HG02870 (cell line): ENCODE data around the gene DPYD.

Experiments
- ATAC-seq: cut with Tn5 transposase; IDR thresholded peaks from one replicate; pipeline ENCODE4 v1.9.1; 2021; ENCODE audit warnings: mild to moderate bottlenecking, moderate library complexity; ENCODE audit not compliant: unreplicated experiment

DPYD gene

GRCh38 chr1:97920832-97921571 is at the start of gene DPYD:
TSS of gene DPYD (minus strand) at chr1:97921034. CDS start at chr1:97920922, 112 bp downstream.
- ATAC-seq: peak; percentile 84

- ATAC-seq: no peak
These were observed 39.6 kb upstream of the DPYD start for GRCh38 chr1:97960470-97960869.

- no peak for ATAC-seq
These were observed 26.9 kb upstream of the DPYD start for GRCh38 chr1:97947695-97948094.

GRCh38 chr1:97943354-97943753 is 22.5 kb upstream of the DPYD start:
- ATAC-seq: no peak

- ATAC-seq: no peak
These were observed 21.6 kb upstream of the DPYD start for GRCh38 chr1:97942161-97943123.

- no peak for ATAC-seq
These were observed 17.4 kb upstream of the DPYD start for GRCh38 chr1:97938285-97938642.

- ATAC-seq: no peak
These were observed 16.1 kb upstream of the DPYD start for GRCh38 chr1:97936976-97937375.

GRCh38 chr1:97934491-97934890 is 13.7 kb upstream of the DPYD start:
- ATAC-seq: no peak

- no peak for ATAC-seq
These were observed 9.3 kb upstream of the DPYD start for GRCh38 chr1:97929874-97930851.

GRCh38 chr1:97926017-97926708 is 5.3 kb upstream of the DPYD start:
- no peak for ATAC-seq

GRCh38 chr1:97925151-97925550 is 4.3 kb upstream of the DPYD start:
- no peak for ATAC-seq

- ATAC-seq: no peak
These were observed 3.0 kb upstream of the DPYD start for GRCh38 chr1:97923811-97924210.

GRCh38 chr1:97920276-97920831 is 480 bp downstream of the DPYD start:
- ATAC-seq: no peak

- no peak for ATAC-seq
These were observed 1.1 kb downstream of the DPYD start for GRCh38 chr1:97919585-97920261.

- ATAC-seq: no peak
These were observed 1.9 kb downstream of the DPYD start for GRCh38 chr1:97918961-97919360.

- ATAC-seq: no peak
These were observed 7.2 kb downstream of the DPYD start for GRCh38 chr1:97913506-97914139.

GRCh38 chr1:97911266-97912215 is 9.3 kb downstream of the DPYD start:
- ATAC-seq: no peak

- ATAC-seq: no peak
These were observed 11.6 kb downstream of the DPYD start for GRCh38 chr1:97909266-97909665.
